Activated CD8-positive, alpha-beta memory T cell treated with anti-CD3 and anti-CD28 coated beads, Interleukin-2, amount 50 U/mL, for 48 hours (primary cell): ENCODE measurements around the gene NEK7.
"Not testable (repeated sequence)": the region's sequence is repeated elsewhere in the genome, so short reads cannot be mapped to it uniquely, and the experiment has no call there.

ENCODE experiments used
- DNase-seq: peaks from one replicate; pipeline ENCODE4 v3.0.0-alpha.2; 2020

Gene NEK7

GRCh38 chr1:198174297-198174696 lies 17.5 kb downstream of the NEK7 start:
- no peak for DNase-seq

- no peak for DNase-seq
These were observed 18.8 kb downstream of the NEK7 start for GRCh38 chr1:198175423-198176170.

GRCh38 chr1:198176179-198176578 lies 19.4 kb downstream of the NEK7 start:
- no peak for DNase-seq

- no peak for DNase-seq
These were observed 20.7 kb downstream of the NEK7 start for GRCh38 chr1:198177546-198177945.

GRCh38 chr1:198178615-198179014 lies 21.8 kb downstream of the NEK7 start:
- no peak for DNase-seq

- no peak for DNase-seq
These were observed 22.8 kb downstream of the NEK7 start for GRCh38 chr1:198179556-198179981.

- DNase-seq: no peak
These were observed 26.8 kb downstream of the NEK7 start for GRCh38 chr1:198183605-198184004.

GRCh38 chr1:198184516-198184915 lies 27.7 kb downstream of the NEK7 start:
- no peak for DNase-seq

- no peak for DNase-seq
These were observed 28.3 kb downstream of the NEK7 start for GRCh38 chr1:198185146-198185545.

GRCh38 chr1:198185759-198186158 lies 29.0 kb downstream of the NEK7 start:
- DNase-seq: no peak

GRCh38 chr1:198186916-198187580 lies 30.2 kb downstream of the NEK7 start:
- no peak for DNase-seq

GRCh38 chr1:198187973-198188588 lies 31.3 kb downstream of the NEK7 start:
- no peak for DNase-seq

GRCh38 chr1:198191117-198191516 lies 34.3 kb downstream of the NEK7 start:
- DNase-seq: no peak

- not testable (repeated sequence) for DNase-seq
These were observed 37.1 kb downstream of the NEK7 start for GRCh38 chr1:198193871-198194270.

- no peak for DNase-seq
These were observed 39.8 kb downstream of the NEK7 start for GRCh38 chr1:198196630-198197029.

GRCh38 chr1:198197285-198197684 lies 40.5 kb downstream of the NEK7 start:
- no peak for DNase-seq

- no peak for DNase-seq
These were observed 42.3 kb downstream of the NEK7 start for GRCh38 chr1:198199105-198199504.

GRCh38 chr1:198201956-198202784 lies 45.4 kb downstream of the NEK7 start:
- peak; percentile 71 for DNase-seq

- DNase-seq: no peak
These were observed 46.6 kb downstream of the NEK7 start for GRCh38 chr1:198203434-198203833.

- DNase-seq: no peak
These were observed 48.4 kb downstream of the NEK7 start for GRCh38 chr1:198205016-198205684.

GRCh38 chr1:198206292-198206691 lies 49.5 kb downstream of the NEK7 start:
- DNase-seq: no peak

- no peak for DNase-seq
These were observed 54.9 kb downstream of the NEK7 start for GRCh38 chr1:198211696-198212095.

- DNase-seq: no peak
These were observed 55.3 kb downstream of the NEK7 start for GRCh38 chr1:198212126-198212525.
